Esophagus muscularis mucosa (tissue), 4 donors: ENCODE data around the gene ECE1. TPM values are rescaled to one million over a fixed set of nuclear protein-coding genes. Genes with fewer than 3 reads are reported as not detected.

ENCODE experiments used
- DNase-seq: peaks from one replicate; pipeline ENCODE4 v3.0.0-alpha.2; 2017; ENCODE audit errors: extremely low spot score
- H3K27ac ChIP-seq, 4 donors: fragments of 200-600 bp; sonication (generic); replicated peaks in 1 of 4; 1 replicate in 3 of 4; 2 replicates in 1 of 4; pipeline ENCODE4 v1.5.1; 2016 to 2019; ENCODE audit warnings: mild to moderate bottlenecking in 1 of 4
- H3K27me3 ChIP-seq, 4 donors: fragments of 200-600 bp; sonication (generic); one replicate each; pipeline versions ENCODE4 v1.5.1 to v1.6.0; 2016 to 2019
- H3K36me3 ChIP-seq, 4 donors: fragments of 200-600 bp; sonication (generic); one replicate each; pipeline ENCODE4 v1.5.1; 2016 to 2019
- H3K4me1 ChIP-seq, 4 donors: fragments of 200-600 bp; sonication (generic); one replicate each; pipeline ENCODE4 v1.5.1; 2016 to 2019
- H3K4me3 ChIP-seq, 4 donors: fragments of 200-600 bp; sonication (generic); 1 replicate in 2 of 4; 2 replicates in 2 of 4; pipeline ENCODE4 v1.5.1; 2016 to 2019; ENCODE audit warnings: mild to moderate bottlenecking in 4 of 4, moderate library complexity in 1 of 4
- H3K9me3 ChIP-seq, 4 donors: fragments of 200-600 bp; sonication (generic); 1 replicate in 3 of 4; 2 replicates in 1 of 4; pipeline ENCODE4 v1.5.1; 2016 to 2019
- EP300 ChIP-seq: sonication (generic); formaldehyde crosslinking; IDR thresholded peaks from one replicate; pipeline ENCODE4 v1.6.1; 2017; ENCODE audit warnings: antibody characterized with exemption
- POLR2A ChIP-seq: fragments of 450-650 bp; IDR thresholded peaks from one replicate; pipeline ENCODE4 v1.6.1; 2017; ENCODE audit warnings: antibody characterized with exemption, moderate library complexity, mild to moderate bottlenecking, low read depth
- POLR2AphosphoS5 ChIP-seq, 2 donors: sonication (generic); formaldehyde crosslinking; IDR thresholded peaks; one replicate each; pipeline ENCODE4 v1.6.1; 2017; ENCODE audit warnings: antibody characterized with exemption in 2 of 2
- WGBS: methylation state at CpG from one replicate; pipeline ENCODE4 v1.1.5; 2018; 5-methylcytosine and 5-hydroxymethylcytosine counted together
- intact Hi-C: fragments of 100-400 bp; cut with DNase I; formaldehyde crosslinking; loops from one replicate; pipeline ENCODE4 v1.15.1; 2023
- total RNA-seq, 4 donors: library from RNA; depleted of rRNA; stranded (reverse); fragments of >200 nt; gene quantifications; one replicate each; pipeline versions ENCODE4 v1.1.0 to v1.2.1, GENCODE V29; 2016
- TF ChIP-seq, protein P1 (sequence below), 3 experiments: fragments of 200-600 bp in 2 of 3; fragments of 450-650 bp in 1 of 3; sonication (generic) in 2 of 3; IDR thresholded peaks; one replicate each; pipeline ENCODE4 v1.5.1; 2017 to 2019; ENCODE audit warnings: antibody characterized with exemption in 3 of 3, mild to moderate bottlenecking in 2 of 3, moderate library complexity in 1 of 3

The ECE1 gene
- total RNA-seq, 4 donors from 2014 or later = 53.6 to 101 (median 80.7) TPM

- DNase-seq = no peak
- Histone ChIP-seq H3K27ac (peak overlapping the region; percentile 70 to 79 (median 75)), H3K4me3 (peak overlapping the region in 3 of 4 donors; percentile 12 to 33 (median 13)), H3K27me3 (no peaks in the 10 kb centered on the region), H3K4me1 (peaks cover 56 to 67% (median 62%) of the 10 kb centered on the region in 4 donors), H3K9me3 (no peaks in the 10 kb centered on the region), H3K36me3 (peaks cover 0 to 19% (median 13%) of the 10 kb centered on the region in 4 donors)
- TF ChIP-seq EP300 = no peak
- WGBS = 80% methylated on average over 26 of the region's 28 CpGs
- intact Hi-C loops = no loop called here
Measured at GRCh38 chr1:21278860-21279845, 11.1 kb downstream of the ECE1 start.

DNA sequence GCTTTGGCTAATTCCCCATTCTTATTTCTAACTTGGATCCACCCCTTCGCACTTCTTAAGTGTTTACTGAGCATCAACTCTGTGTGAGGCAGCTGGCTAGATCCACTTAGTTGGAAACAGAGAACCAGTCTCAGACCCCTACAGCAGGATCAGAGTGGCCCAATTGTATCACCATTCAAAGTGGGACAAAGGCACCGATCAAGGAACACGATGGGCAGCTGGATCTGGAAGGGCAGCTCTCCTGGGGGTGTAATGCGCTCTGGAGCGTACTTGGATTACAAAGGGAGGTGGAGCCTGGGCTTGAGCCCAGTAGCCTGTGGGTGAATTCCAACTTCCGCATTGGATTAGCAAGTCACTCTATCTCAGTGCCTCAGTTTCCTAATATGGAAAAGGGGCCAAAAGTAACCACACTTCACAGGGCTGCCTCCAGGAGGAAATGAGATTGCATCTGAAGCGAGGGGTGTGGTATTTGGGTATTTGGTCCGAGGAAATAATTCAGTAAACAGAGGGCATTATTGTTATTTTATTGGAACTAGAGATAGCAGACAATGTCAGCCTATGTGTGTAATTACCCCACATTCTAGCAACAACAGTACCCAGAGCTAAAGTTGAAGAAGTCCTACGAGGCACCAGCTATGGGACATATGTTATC is 11.9 kb downstream of the ECE1 start:
- intact Hi-C loops = no loop called here
- TF ChIP-seq POLR2A (no peak), EP300 (no peak), POLR2AphosphoS5 (IDR thresholded peaks at IDR 0.05) (peak in 1 of 2 donors; percentile 59)
- TF ChIP-seq, protein P1, sequence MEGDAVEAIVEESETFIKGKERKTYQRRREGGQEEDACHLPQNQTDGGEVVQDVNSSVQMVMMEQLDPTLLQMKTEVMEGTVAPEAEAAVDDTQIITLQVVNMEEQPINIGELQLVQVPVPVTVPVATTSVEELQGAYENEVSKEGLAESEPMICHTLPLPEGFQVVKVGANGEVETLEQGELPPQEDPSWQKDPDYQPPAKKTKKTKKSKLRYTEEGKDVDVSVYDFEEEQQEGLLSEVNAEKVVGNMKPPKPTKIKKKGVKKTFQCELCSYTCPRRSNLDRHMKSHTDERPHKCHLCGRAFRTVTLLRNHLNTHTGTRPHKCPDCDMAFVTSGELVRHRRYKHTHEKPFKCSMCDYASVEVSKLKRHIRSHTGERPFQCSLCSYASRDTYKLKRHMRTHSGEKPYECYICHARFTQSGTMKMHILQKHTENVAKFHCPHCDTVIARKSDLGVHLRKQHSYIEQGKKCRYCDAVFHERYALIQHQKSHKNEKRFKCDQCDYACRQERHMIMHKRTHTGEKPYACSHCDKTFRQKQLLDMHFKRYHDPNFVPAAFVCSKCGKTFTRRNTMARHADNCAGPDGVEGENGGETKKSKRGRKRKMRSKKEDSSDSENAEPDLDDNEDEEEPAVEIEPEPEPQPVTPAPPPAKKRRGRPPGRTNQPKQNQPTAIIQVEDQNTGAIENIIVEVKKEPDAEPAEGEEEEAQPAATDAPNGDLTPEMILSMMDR (IDR thresholded peaks at IDR 0.05) = no peak
- Histone ChIP-seq H3K27ac (peak overlapping the region; percentile 70 to 79 (median 75)), H3K4me1 (peaks cover 64 to 75% (median 69%) of the 10 kb centered on the region in 4 donors), H3K36me3 (peaks cover 0 to 17% (median 13%) of the 10 kb centered on the region in 4 donors), H3K9me3 (no peaks in the 10 kb centered on the region), H3K4me3 (peak overlapping the region in 2 of 4 donors; percentile 13 to 33), H3K27me3 (no peaks in the 10 kb centered on the region)
- 59% methylated on average over 9 of the region's 9 CpGs for WGBS
- no peak for DNase-seq

GRCh38 chr1:21277180-21277579 is 13.1 kb downstream of the ECE1 start:
- peak overlapping the region; percentile 70 to 79 (median 75) for H3K27ac ChIP-seq
- peaks cover 63 to 75% (median 69%) of the 10 kb centered on the region in 4 donors for H3K4me1 ChIP-seq
- H3K9me3 ChIP-seq = no peaks in the 10 kb centered on the region
- H3K27me3 ChIP-seq = no peaks in the 10 kb centered on the region
- no peak for TF ChIP-seq POLR2A
- no peak for TF ChIP-seq POLR2AphosphoS5 (IDR thresholded peaks at IDR 0.05)
- no peak for TF ChIP-seq EP300
- TF ChIP-seq, protein P1 (IDR thresholded peaks at IDR 0.05) = no peak
- peak overlapping the region in 1 of 4 donors; percentile 4 for H3K4me3 ChIP-seq
- intact Hi-C loops = no loop called here
- DNase-seq = no peak
- H3K36me3 ChIP-seq = peaks cover 8 to 24% (median 20%) of the 10 kb centered on the region in 4 donors
- 56% methylated on average over 5 of the region's 7 CpGs for WGBS

DNA sequence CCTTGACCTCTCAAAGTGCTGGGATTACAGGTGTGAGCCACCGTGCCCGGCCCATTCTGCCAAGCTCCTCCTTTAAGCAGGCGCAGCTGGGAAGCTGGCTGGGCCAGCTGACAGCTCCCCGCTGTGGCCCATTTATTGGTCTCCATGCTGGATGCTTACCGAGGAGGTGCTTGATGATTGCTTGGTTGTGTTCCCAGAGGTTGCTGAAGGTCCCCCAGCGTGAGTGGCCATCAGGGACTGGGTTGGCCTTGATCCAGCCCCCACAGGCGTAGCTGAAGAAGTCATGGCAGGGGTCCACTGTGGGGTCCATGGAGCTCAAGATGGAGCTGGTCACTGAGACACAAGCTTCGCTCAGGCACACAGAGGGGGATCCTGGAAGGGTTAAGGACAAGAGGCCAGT is 17.7 kb downstream of the ECE1 start:
- DNase-seq = no peak
- Histone ChIP-seq H3K27ac (no peak overlapping the region), H3K36me3 (peaks cover 11 to 69% (median 59%) of the 10 kb centered on the region in 4 donors), H3K4me3 (no peak overlapping the region), H3K27me3 (no peaks in the 10 kb centered on the region), H3K9me3 (no peaks in the 10 kb centered on the region), H3K4me1 (peaks cover 47 to 57% (median 52%) of the 10 kb centered on the region in 4 donors)
- TF ChIP-seq POLR2AphosphoS5 (IDR thresholded peaks at IDR 0.05) (no peak), EP300 (no peak), POLR2A (no peak)
- TF ChIP-seq, protein P1 (IDR thresholded peaks at IDR 0.05) = no peak
- intact Hi-C loops = no loop called here
- WGBS = 96% methylated on average over 3 of the region's 8 CpGs

DNA sequence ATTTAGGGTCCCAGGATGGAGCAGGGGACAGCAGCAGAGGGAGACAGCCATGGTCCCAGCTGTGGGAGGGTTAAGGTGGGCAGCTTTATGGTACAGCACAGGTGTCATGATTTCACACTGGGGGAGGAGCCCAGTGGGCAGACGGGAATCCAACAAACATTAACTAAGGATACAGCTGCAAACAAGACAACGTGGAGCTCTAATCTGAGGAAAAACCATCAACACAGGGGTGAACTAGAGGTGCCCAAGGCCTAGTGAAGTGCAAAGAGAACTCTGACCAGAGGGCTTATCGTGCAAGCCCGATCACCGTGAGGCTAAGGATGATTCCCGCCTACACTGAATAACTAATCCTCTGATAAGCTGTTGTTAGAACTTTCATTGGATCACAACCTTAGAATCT is 18.7 kb downstream of the ECE1 start:
- H3K27ac ChIP-seq = no peak overlapping the region
- H3K36me3 ChIP-seq = peaks cover 11 to 79% (median 66%) of the 10 kb centered on the region in 4 donors
- no peak for DNase-seq
- H3K4me1 ChIP-seq = peaks cover 38 to 51% (median 44%) of the 10 kb centered on the region in 4 donors
- TF ChIP-seq, protein P1 (IDR thresholded peaks at IDR 0.05) = no peak
- no peak for TF ChIP-seq POLR2AphosphoS5 (IDR thresholded peaks at IDR 0.05)
- no peak for TF ChIP-seq POLR2A
- no peak for TF ChIP-seq EP300
- H3K9me3 ChIP-seq = no peaks in the 10 kb centered on the region
- no peak overlapping the region for H3K4me3 ChIP-seq
- 90% methylated on average over 6 of the region's 6 CpGs for WGBS
- intact Hi-C loops = loop anchor here (2.0 kb wide), 1 partner anchor 17 kb away; no protein-coding TSS in a partner anchor
- H3K27me3 ChIP-seq = no peaks in the 10 kb centered on the region
